Mammary microvascular endothelial cell (primary cell): ENCODE results near the gene NSG1. TPM values are rescaled to one million over a fixed set of nuclear protein-coding genes. Genes with fewer than 3 reads are reported as not detected.

ENCODE experiments used
- total RNA-seq: library from RNA; depleted of rRNA; stranded (reverse); fragments of >200 nt; gene quantifications from 2 replicates; pipeline ENCODE4 v1.2.3, GENCODE V29; 2015

NSG1 gene
- total RNA-seq, result 2.4 and 2.7 TPM in 2 replicates

GRCh38 chr4:4386736-4387392 is at the start of gene NSG1:
TSS of gene NSG1 (plus strand) at chr4:4387102. CDS start at chr4:4387630, 528 bp downstream.

Other genes starting within 250 kb of the NSG1 start
- gene OTOP1, start 160.2 kb upstream of the NSG1 start, total RNA-seq, result not detected in 2 replicates
- gene TMEM128, start 138.9 kb upstream of the NSG1 start, total RNA-seq, result 14.9 and 17.7 TPM in 2 replicates
- gene LYAR, start 96.9 kb upstream of the NSG1 start, total RNA-seq, result 44.7 and 47.1 TPM in 2 replicates
- gene ZBTB49, start 96.9 kb upstream of the NSG1 start, total RNA-seq, result 4.7 and 5.6 TPM in 2 replicates
- gene STX18, start 154.9 kb downstream of the NSG1 start, total RNA-seq, result 20.4 and 25.2 TPM in 2 replicates